ENCODE results near the gene GNAZ.

GNAZ gene

DNA sequence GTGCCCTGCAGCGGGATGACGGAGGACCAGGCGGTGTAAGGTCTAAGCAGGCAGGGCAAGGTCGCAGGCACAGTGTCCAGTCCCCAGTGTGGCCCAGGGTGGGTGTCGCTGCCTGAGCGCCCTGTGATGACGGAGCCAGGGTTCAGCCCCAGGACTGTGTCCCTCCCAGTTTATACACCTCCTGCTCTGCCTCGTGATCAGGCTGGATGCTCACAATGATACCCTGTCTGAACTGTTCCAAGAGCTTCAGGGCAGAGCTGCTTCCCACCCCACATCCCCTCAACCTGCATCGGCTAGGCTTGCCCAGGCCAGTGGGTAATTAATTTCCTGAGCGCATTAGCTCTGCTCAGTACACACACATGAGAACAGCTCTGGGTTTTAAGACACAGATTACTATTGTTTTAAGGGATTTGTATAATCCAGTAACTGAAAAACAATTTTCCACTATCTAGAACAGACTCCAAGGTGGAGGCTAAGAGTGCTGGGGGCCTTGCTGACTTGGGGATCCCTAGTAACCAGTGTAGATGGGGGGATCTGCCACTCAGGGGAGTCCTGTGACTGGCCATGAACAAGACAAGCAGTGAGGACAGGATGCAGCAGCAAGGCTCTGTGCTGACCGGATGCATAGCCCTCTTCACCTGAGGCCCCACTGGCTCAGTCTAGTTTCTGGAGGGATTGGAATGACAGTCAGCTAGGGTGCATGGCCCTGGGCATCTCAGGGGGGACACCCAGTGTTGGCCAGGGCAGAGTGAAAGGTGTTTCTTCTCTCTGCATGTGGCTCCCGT, 34.1 kb downstream of the GNAZ start:
- ChIA-PET POLR2A (no interaction called here), CTCF (interaction anchor here (1.0 kb wide), 1 partner anchor 24 kb away, joined by 3 read pairs; no protein-coding TSS in a partner anchor)
- no peak for DNase-seq (ENCODE audit: low read depth, low spot score)
- no peak overlapping the region for H3K4me3 ChIP-seq (ENCODE audit: low read depth, low read length)
- TF ChIP-seq, protein P1, sequence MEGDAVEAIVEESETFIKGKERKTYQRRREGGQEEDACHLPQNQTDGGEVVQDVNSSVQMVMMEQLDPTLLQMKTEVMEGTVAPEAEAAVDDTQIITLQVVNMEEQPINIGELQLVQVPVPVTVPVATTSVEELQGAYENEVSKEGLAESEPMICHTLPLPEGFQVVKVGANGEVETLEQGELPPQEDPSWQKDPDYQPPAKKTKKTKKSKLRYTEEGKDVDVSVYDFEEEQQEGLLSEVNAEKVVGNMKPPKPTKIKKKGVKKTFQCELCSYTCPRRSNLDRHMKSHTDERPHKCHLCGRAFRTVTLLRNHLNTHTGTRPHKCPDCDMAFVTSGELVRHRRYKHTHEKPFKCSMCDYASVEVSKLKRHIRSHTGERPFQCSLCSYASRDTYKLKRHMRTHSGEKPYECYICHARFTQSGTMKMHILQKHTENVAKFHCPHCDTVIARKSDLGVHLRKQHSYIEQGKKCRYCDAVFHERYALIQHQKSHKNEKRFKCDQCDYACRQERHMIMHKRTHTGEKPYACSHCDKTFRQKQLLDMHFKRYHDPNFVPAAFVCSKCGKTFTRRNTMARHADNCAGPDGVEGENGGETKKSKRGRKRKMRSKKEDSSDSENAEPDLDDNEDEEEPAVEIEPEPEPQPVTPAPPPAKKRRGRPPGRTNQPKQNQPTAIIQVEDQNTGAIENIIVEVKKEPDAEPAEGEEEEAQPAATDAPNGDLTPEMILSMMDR (IDR thresholded peaks at IDR 0.05; ENCODE audit: insufficient read depth, low read length, missing control alignments) = no peak

DNA sequence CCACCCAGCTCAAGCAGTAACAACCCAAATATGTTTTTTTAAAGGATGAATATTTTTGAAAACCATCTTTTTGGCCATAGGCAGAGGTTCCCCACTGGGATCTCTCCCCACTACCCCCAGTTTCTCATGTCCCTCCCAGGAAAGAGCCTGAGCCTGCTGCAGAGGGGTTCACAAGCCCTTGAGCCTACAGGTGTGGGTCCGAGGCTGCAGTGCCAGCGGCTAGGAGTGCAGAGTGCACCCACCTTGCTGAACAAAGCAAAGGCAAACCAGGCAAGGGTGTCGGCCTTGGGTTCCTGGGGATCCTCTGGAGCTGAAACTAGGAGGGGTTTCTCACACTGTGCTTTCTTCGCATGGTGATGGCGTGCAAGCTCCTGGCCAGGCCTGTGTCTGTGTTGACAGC, 35.0 kb downstream of the GNAZ start:
- CTCF ChIA-PET = interaction anchor here (1.0 kb wide), 1 partner anchor 145 kb away, joined by 3 read pairs; no protein-coding TSS in a partner anchor

DNA sequence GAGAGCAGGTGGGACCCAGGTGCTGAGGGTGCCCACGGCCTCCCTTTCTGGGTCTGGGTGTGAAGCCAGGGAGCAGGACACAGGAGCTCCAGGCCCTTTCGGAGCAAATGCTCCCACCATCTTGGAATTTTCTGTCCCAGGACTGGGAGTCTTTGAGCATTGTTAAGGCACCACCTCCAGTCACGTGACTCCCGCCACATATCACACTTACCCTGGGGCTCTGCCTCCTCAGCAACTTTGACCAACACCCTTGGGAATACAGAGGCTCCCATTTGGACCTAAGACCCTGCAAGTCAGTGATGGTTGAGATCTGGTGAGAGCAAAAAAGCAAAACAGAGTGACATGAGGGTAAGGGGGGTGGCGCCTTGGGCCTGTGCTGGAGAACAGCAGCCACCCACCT, 35.6 kb downstream of the GNAZ start:
- no peak for DNase-seq (ENCODE audit: low read depth, low spot score)
- TF ChIP-seq, protein P1 (IDR thresholded peaks at IDR 0.05; ENCODE audit: insufficient read depth, low read length, missing control alignments) = no peak
- H3K4me3 ChIP-seq (ENCODE audit: low read depth, low read length) = no peak overlapping the region
- POLR2A ChIA-PET = no interaction called here
- CTCF ChIA-PET = interaction anchor here (1.0 kb wide), 1 partner anchor 146 kb away, joined by 3 read pairs; no protein-coding TSS in a partner anchor

More for the DNA sequence above, 35.0 kb downstream of the GNAZ start:
- TF ChIP-seq, protein P1 (IDR thresholded peaks at IDR 0.05; ENCODE audit: insufficient read depth, low read length, missing control alignments) = no peak
- no peak for DNase-seq (ENCODE audit: low read depth, low spot score)
- POLR2A ChIA-PET = no interaction called here
- no peak overlapping the region for H3K4me3 ChIP-seq (ENCODE audit: low read depth, low read length)

DNA sequence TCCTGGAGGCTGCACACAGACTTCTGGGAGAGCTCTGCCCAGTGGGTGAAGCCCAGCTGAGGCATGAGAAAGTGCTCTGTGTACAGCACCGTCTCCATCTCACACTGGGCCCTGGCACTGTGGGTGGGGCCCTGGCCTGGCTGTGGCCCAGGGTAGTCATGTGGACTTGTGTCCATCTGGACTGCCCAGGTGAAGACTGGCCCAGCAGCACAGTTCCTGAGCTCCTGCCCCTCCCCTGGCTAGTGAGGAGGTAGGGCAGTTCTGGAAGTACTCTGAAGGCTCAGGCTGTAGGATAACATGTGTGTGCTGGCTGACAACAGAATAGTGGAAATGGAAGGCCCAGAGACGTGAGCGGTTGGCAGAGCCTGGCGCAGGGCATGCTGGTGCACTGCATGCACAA, 36.0 kb downstream of the GNAZ start:
- no peak for DNase-seq (ENCODE audit: low read depth, low spot score)
- TF ChIP-seq, protein P1 (IDR thresholded peaks at IDR 0.05; ENCODE audit: insufficient read depth, low read length, missing control alignments) = no peak
- H3K4me3 ChIP-seq (ENCODE audit: low read depth, low read length) = no peak overlapping the region
- POLR2A ChIA-PET = no interaction called here
- CTCF ChIA-PET = interaction anchor here (1.0 kb wide), 1 partner anchor 146 kb away, joined by 3 read pairs; no protein-coding TSS in a partner anchor

DNA sequence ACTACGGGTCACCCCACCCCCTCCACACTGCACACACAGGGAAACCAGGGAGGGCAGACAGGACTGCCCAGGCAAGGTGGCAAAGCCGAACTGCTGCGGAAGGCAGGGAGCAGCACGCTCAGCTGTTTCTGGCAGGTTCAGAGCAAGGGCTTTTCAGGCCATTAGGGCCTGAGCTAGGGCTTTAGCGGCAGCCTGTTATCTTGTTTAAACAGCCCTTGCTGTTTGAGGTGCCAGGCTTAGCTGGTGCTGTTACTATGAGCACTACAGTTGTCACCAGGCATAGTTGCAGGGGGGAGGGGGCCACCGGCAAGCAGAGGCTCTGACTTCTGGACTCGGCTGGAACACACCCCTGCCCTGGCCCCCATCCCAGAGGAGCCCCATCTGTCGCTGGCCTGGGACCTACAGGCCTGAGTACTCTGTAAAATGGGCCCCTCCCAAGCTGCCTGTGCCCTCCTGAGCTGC, 36.6 kb downstream of the GNAZ start:
- POLR2A ChIA-PET = no interaction called here
- DNase-seq (ENCODE audit: low read depth, low spot score) = no peak
- no peak overlapping the region for H3K4me3 ChIP-seq (ENCODE audit: low read depth, low read length)
- CTCF ChIA-PET = no interaction called here
- TF ChIP-seq, protein P1 (IDR thresholded peaks at IDR 0.05; ENCODE audit: insufficient read depth, low read length, missing control alignments) = no peak

DNA sequence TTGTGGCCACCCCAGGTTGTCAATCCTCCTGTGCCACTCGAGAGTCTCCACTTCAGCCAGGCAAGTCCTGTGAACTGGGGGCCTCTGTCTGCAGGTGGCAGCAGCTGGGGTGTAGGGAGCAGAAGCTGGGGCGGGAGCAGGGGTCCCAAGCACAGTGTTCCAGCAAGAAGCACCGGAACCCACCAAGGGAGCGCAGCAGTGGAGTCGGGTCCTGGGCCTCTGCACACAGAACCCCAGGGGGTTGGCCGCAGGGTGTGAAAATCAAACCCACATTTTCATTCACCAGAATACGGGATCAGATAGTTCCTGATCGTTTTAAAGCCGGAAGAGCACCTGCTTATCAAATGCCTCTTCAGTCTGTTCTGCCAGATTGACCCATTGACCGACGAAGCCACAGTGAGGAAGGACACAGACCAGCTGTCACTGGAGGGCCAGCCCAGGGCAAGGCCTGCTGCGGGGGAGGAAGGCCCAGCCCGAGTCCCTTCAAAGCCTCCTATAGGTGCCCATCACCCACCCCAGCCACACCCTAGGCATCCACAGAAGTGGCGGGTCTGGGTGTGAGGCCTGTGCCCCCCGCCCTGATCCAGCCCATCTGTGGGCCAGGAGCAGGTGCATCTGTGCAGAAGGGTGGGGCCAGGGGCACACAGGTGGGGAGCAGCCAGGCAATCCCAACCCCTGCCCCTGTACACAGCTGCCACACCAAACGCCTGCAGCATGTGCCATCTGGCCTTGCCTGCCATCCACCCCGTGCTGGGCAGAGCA, 37.3 kb downstream of the GNAZ start:
- POLR2A ChIA-PET = no interaction called here
- TF ChIP-seq, protein P1 (IDR thresholded peaks at IDR 0.05; ENCODE audit: insufficient read depth, low read length, missing control alignments) = no peak
- no peak for DNase-seq (ENCODE audit: low read depth, low spot score)
- H3K4me3 ChIP-seq (ENCODE audit: low read depth, low read length) = no peak overlapping the region
- CTCF ChIA-PET = no interaction called here

All from AG04449 (cell line).